Measurements from ENCODE around the gene IL18BP. TPM values are rescaled to one million over a fixed set of nuclear protein-coding genes. Genes with fewer than 3 reads are reported as not detected.

The IL18BP gene
- total and polyA plus RNA-seq, 2 of the 13 experiments (the other 11 are each of a cell fraction or from before 2014, with no cell fraction given) = 4.1 to 12.8 TPM

GRCh38 chr11:71977090-71977489 is 21.6 kb upstream of the IL18BP start:
- H3K79me2 ChIP-seq (ENCODE audit: insufficient read depth, low read length) = peaks cover 2% of the 10 kb centered on the region
- H2AFZ ChIP-seq (ENCODE audit: low read length) = no peak overlapping the region
- no peaks in the 10 kb centered on the region for H4K20me1 ChIP-seq (ENCODE audit: insufficient read depth, low read length)
- TF ChIP-seq ZNF207 (IDR thresholded peaks at IDR 0.05; ENCODE audit: borderline replicate concordance) (no peak), CAMTA2 (CRISPR knock-in tag; IDR thresholded peaks at IDR 0.05; ENCODE audit: borderline replicate concordance) (no peak), ZNF574 (CRISPR knock-in tag; IDR thresholded peaks at IDR 0.05) (no peak), ZNF160 (CRISPR knock-in tag; IDR thresholded peaks at IDR 0.05) (no peak), TFAP4 (IDR thresholded peaks at IDR 0.05; ENCODE audit: borderline replicate concordance, low read depth) (no peak), ZNF580 (CRISPR knock-in tag; IDR thresholded peaks at IDR 0.05; ENCODE audit: borderline replicate concordance, low read depth) (no peak), NRL (CRISPR knock-in tag; IDR thresholded peaks at IDR 0.05; ENCODE audit: borderline replicate concordance) (no peak), KDM6A (CRISPR knock-in tag; IDR thresholded peaks at IDR 0.05; ENCODE audit: low read depth) (no peak), ZNF572 (CRISPR knock-in tag; IDR thresholded peaks at IDR 0.05) (no peak)
- TF ChIP-seq, protein P1, sequence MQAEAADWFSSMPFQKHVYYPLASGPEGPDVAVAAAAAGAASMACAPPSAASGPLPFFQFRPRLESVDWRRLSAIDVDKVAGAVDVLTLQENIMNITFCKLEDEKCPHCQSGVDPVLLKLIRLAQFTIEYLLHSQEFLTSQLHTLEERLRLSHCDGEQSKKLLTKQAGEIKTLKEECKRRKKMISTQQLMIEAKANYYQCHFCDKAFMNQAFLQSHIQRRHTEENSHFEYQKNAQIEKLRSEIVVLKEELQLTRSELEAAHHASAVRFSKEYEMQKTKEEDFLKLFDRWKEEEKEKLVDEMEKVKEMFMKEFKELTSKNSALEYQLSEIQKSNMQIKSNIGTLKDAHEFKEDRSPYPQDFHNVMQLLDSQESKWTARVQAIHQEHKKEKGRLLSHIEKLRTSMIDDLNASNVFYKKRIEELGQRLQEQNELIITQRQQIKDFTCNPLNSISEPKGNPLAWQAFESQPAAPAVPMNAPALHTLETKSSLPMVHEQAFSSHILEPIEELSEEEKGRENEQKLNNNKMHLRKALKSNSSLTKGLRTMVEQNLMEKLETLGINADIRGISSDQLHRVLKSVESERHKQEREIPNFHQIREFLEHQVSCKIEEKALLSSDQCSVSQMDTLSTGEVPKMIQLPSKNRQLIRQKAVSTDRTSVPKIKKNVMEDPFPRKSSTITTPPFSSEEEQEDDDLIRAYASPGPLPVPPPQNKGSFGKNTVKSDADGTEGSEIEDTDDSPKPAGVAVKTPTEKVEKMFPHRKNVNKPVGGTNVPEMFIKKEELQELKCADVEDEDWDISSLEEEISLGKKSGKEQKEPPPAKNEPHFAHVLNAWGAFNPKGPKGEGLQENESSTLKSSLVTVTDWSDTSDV (CRISPR knock-in tag; IDR thresholded peaks at IDR 0.05) = no peak
- H3K4me2 ChIP-seq (ENCODE audit: low read depth, low read length) = no peak overlapping the region
- no peak overlapping the region for H3K4me3 ChIP-seq (replicated peaks in 1 of 3; ENCODE audit: insufficient read depth in 1 of 3, low read depth in 2 of 3, low read length in 3 of 3)
- H3K4me1 ChIP-seq (ENCODE audit: insufficient read depth, low read length) = no peaks in the 10 kb centered on the region
- POLR2A ChIA-PET = interaction anchor here (1.3 kb wide), 1 partner anchor 28 kb away, joined by 3 read pairs; no protein-coding TSS in a partner anchor
- no peak overlapping the region for H3K27ac ChIP-seq (ENCODE audit: extremely low read length, insufficient read depth, low read length)
- 75% methylated on average over 1 of the region's 1 CpG for WGBS (ENCODE audit: low lambda C conversion rate)
- ATAC-seq (no peak), FAIRE-seq (no peak), DNase-seq (ENCODE audit: low spot score) (no peak)
- H3K9ac ChIP-seq (ENCODE audit: insufficient read depth, low read depth, low read length) = no peak overlapping the region
- BruUV-seq (replicated peaks) = no TSS peak
- no peaks in the 10 kb centered on the region for H3K9me3 ChIP-seq (ENCODE audit: low read length)
- peaks cover 8 to 35% of the 10 kb centered on the region in 2 experiments; a peak in 4 of 5 replicates for H3K36me3 ChIP-seq (replicated peaks in 1 of 2; ENCODE audit: control insufficient read depth in 1 of 2, insufficient read depth in 2 of 2, low read length in 2 of 2)
- no peaks in the 10 kb centered on the region for H3K27me3 ChIP-seq (ENCODE audit: control insufficient read depth in 1 of 2, insufficient read depth in 2 of 2, low read length in 2 of 2)
- intact Hi-C loops (cut with micrococcal nuclease; ENCODE audit: unreplicated experiment) = no loop called here
- in situ Hi-C loops (cut with HindIII; ENCODE audit: extremely low pct_ligation_motif_present, low pct_unique_long_range_greater_than_20kb) = no loop called here
- CTCF ChIA-PET (ENCODE audit: low intra/inter-chr PET ratio, low total read pairs) = interaction anchor here (1.3 kb wide), 1 partner anchor 167 kb away, joined by 5 read pairs; no protein-coding TSS in a partner anchor
